Measurements from ENCODE around the gene CTAG1A. TPM values are rescaled to one million over a fixed set of nuclear protein-coding genes. Genes with fewer than 3 reads are reported as not detected.
A peak's percentile ranks its signal among the peaks of the same experiment; 100 is the strongest.

CTAG1A gene
- total RNA-seq, 1 experiment from 2014 or later = not detected

DNA sequence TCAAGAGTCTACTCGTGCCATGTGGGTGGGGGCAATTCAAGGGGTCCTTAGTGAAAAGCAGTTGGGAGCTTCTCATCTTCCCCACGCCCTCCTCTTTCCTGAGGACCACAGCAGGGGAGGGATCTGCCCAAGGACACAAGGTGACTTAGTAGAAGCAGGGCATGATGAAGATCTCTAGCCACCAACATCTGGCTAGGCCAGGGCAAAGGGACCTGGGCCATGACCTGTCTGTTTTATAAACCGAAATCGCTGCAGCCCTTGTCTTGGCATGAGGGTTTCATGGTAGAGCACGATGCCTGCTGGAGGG lies 43.4 kb upstream of the CTAG1A start:
- CTCF ChIA-PET = interaction anchor here (0.8 to 0.9 kb wide), 2 partner anchors 14 to 142 kb away, joined by 3 to 4 read pairs; no protein-coding TSS in a partner anchor
- TF ChIP-seq, protein P1, sequence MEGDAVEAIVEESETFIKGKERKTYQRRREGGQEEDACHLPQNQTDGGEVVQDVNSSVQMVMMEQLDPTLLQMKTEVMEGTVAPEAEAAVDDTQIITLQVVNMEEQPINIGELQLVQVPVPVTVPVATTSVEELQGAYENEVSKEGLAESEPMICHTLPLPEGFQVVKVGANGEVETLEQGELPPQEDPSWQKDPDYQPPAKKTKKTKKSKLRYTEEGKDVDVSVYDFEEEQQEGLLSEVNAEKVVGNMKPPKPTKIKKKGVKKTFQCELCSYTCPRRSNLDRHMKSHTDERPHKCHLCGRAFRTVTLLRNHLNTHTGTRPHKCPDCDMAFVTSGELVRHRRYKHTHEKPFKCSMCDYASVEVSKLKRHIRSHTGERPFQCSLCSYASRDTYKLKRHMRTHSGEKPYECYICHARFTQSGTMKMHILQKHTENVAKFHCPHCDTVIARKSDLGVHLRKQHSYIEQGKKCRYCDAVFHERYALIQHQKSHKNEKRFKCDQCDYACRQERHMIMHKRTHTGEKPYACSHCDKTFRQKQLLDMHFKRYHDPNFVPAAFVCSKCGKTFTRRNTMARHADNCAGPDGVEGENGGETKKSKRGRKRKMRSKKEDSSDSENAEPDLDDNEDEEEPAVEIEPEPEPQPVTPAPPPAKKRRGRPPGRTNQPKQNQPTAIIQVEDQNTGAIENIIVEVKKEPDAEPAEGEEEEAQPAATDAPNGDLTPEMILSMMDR (IDR thresholded peaks at IDR 0.05; ENCODE audit: unreplicated experiment) = no peak
- TSS peak; percentile 68 for BruUV-seq (replicated peaks)
- Mint-ChIP-seq H3K9me3 (ENCODE audit: low read depth, unreplicated experiment) (no peaks in the 10 kb centered on the region), H3K36me3 (ENCODE audit: insufficient read depth, unreplicated experiment) (peaks cover 64% of the 10 kb centered on the region), H3K4me1 (ENCODE audit: low read depth, unreplicated experiment) (peaks cover 23% of the 10 kb centered on the region), H3K27me3 (ENCODE audit: unreplicated experiment) (no peaks in the 10 kb centered on the region), H3K27ac (ENCODE audit: unreplicated experiment) (peak overlapping the region; percentile 94), H3K4me3 (ENCODE audit: low read depth, unreplicated experiment) (peak overlapping the region; percentile 67)
- intact Hi-C loops (cut with micrococcal nuclease; ENCODE audit: unreplicated experiment) = no loop called here
- no peak for DNase-seq

DNA sequence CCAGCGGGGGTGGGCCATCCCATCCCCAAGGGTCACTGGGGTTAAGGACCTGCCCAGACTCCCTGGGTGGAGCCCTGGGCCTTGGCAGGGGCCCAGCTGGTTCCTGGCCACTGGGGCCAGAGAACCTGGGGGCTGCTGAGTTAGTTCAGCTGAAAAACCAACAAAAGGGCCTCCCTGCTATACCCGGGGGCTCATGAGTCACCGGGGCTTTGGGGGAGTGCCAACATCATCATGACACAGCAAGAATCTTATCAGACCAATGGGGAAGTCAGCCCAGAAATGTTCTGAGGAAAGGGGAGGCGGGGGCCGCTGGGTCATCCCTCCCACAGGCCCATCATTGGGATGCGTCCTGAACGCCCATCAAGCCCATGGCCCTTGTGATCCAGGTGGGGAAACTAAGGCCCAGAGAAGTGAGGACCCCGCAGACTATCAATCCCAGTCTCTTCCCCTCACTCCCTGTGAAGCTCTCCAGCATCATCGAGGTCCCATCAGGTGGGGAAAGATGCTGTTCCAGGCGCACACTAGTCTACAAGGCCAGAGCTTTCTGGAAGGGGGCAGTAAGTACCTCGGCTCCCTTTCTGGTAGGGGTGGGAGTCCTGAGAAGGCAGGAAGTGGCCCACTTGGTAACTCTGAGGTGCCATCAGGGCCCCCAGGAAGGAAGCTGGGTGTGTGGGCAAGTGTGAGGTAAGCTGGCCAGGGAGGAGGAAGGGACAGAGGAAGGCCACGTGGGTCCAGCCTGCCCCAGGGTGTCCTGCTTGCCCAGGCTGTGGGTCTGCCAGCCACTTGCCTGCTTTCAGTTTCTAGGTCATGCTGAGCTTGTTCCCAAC lies 42.8 kb upstream of the CTAG1A start:
- H3K4me3 Mint-ChIP-seq (ENCODE audit: low read depth, unreplicated experiment) = peak overlapping the region; percentile 67
- H3K27me3 Mint-ChIP-seq (ENCODE audit: unreplicated experiment) = no peaks in the 10 kb centered on the region
- intact Hi-C loops (cut with micrococcal nuclease; ENCODE audit: unreplicated experiment) = no loop called here
- CTCF ChIA-PET = interaction anchor here (0.8 to 0.9 kb wide), 2 partner anchors 15 to 142 kb away, joined by 3 to 4 read pairs; no protein-coding TSS in a partner anchor
- no TSS peak for BruUV-seq (replicated peaks)
- peaks cover 70% of the 10 kb centered on the region for H3K36me3 Mint-ChIP-seq (ENCODE audit: insufficient read depth, unreplicated experiment)
- peak overlapping the region; percentile 94 for H3K27ac Mint-ChIP-seq (ENCODE audit: unreplicated experiment)
- H3K4me1 Mint-ChIP-seq (ENCODE audit: low read depth, unreplicated experiment) = peaks cover 23% of the 10 kb centered on the region
- DNase-seq = peak; percentile 80
- TF ChIP-seq, protein P1 (IDR thresholded peaks at IDR 0.05; ENCODE audit: unreplicated experiment) = no peak
- H3K9me3 Mint-ChIP-seq (ENCODE audit: low read depth, unreplicated experiment) = no peaks in the 10 kb centered on the region

DNA sequence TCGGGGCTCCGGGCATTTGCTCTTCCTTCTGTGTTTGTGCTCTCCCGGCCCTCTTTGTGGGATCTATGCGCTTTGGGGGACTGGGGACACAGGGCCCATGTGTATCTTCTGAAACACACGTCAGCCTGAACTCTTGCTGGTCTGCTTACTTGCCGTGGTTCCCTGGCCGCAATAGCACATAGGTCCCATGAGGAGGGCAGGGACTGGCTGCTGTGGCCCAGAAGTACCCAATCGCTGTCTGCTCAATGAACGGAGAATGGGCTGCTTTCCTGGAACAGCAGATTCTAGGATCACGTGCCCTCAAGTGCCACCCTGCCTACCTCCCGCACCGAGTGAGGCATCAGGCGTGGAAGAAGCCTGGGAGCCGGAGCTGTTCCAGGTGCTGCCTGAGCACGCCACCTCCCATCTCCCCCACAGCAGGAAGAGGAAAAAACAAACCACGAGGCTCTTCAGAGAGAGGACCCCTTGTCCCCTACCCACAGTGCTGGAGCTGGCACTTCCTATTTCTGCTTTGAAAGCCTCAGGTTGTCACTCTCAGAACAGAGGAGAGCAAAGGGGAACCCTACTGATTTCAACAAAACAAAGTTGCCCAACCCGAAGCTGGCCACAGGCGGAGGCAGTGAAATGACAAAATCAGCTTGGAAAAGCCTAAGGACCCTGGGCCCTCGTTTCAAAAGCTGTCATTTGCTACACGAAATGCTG lies 42.1 kb upstream of the CTAG1A start:
- H3K4me1 Mint-ChIP-seq (ENCODE audit: low read depth, unreplicated experiment) = peaks cover 23% of the 10 kb centered on the region
- CTCF ChIA-PET = no interaction called here
- no peaks in the 10 kb centered on the region for H3K27me3 Mint-ChIP-seq (ENCODE audit: unreplicated experiment)
- DNase-seq = no peak
- TF ChIP-seq, protein P1 (IDR thresholded peaks at IDR 0.05; ENCODE audit: unreplicated experiment) = no peak
- no TSS peak for BruUV-seq (replicated peaks)
- peak overlapping the region; percentile 94 for H3K27ac Mint-ChIP-seq (ENCODE audit: unreplicated experiment)
- H3K4me3 Mint-ChIP-seq (ENCODE audit: low read depth, unreplicated experiment) = peak overlapping the region; percentile 67
- peaks cover 77% of the 10 kb centered on the region for H3K36me3 Mint-ChIP-seq (ENCODE audit: insufficient read depth, unreplicated experiment)
- H3K9me3 Mint-ChIP-seq (ENCODE audit: low read depth, unreplicated experiment) = no peaks in the 10 kb centered on the region
- intact Hi-C loops (cut with micrococcal nuclease; ENCODE audit: unreplicated experiment) = no loop called here

DNA sequence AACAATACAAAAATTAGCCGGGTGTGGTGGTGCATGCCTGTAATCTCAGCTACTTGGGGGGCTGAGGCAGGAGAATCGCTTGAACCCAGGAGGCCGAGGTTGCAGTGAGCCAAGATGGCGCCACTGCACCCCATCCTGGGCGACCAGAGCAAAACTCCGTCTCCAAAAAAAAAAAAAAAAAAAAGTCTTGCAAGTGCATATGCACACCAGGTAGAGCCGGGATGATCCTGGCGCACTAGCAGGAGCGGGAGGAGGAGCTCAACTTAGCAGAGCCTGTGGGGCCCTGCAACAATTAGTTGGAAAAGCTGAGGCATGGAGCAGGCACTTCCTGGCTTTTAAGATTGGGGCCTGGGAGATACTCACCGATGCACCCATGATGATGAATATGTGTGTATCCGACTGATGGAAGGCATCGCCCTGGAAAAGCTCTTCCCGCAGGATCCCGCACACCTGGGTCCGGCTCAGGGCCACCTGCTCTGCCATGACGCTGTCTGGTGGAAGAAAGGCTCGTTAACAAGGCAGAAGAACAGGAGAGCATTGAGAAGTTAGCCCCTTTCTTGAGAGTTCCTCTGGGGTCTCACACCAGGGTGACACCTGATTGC lies 39.2 kb upstream of the CTAG1A start:
- Mint-ChIP-seq H3K4me1 (ENCODE audit: low read depth, unreplicated experiment) (peaks cover 34% of the 10 kb centered on the region), H3K36me3 (ENCODE audit: insufficient read depth, unreplicated experiment) (peaks cover 73% of the 10 kb centered on the region), H3K27me3 (ENCODE audit: unreplicated experiment) (no peaks in the 10 kb centered on the region), H3K27ac (ENCODE audit: unreplicated experiment) (peak overlapping the region; percentile 56), H3K9me3 (ENCODE audit: low read depth, unreplicated experiment) (no peaks in the 10 kb centered on the region), H3K4me3 (ENCODE audit: low read depth, unreplicated experiment) (peak overlapping the region; percentile 90)
- intact Hi-C loops (cut with micrococcal nuclease; ENCODE audit: unreplicated experiment) = no loop called here
- no peak for DNase-seq
- TF ChIP-seq, protein P1 (IDR thresholded peaks at IDR 0.05; ENCODE audit: unreplicated experiment) = no peak
- CTCF ChIA-PET = interaction anchor here (0.6 kb wide), 1 partner anchor 464 kb away, joined by 8 read pairs; no protein-coding TSS in a partner anchor
- no TSS peak for BruUV-seq (replicated peaks)

Measured in Calu3 (cell line).